GM21576 (cell line): ENCODE results near the gene FASN.

Experiments
- ATAC-seq: cut with Tn5 transposase; IDR thresholded peaks from one replicate; pipeline ENCODE4 v1.9.1; 2021; ENCODE audit warnings: mild to moderate bottlenecking, moderate library complexity; ENCODE audit not compliant: unreplicated experiment

FASN gene

GRCh38 chr17:82118168-82118814, 20.3 kb upstream of the FASN start:
- no peak for ATAC-seq

DNA sequence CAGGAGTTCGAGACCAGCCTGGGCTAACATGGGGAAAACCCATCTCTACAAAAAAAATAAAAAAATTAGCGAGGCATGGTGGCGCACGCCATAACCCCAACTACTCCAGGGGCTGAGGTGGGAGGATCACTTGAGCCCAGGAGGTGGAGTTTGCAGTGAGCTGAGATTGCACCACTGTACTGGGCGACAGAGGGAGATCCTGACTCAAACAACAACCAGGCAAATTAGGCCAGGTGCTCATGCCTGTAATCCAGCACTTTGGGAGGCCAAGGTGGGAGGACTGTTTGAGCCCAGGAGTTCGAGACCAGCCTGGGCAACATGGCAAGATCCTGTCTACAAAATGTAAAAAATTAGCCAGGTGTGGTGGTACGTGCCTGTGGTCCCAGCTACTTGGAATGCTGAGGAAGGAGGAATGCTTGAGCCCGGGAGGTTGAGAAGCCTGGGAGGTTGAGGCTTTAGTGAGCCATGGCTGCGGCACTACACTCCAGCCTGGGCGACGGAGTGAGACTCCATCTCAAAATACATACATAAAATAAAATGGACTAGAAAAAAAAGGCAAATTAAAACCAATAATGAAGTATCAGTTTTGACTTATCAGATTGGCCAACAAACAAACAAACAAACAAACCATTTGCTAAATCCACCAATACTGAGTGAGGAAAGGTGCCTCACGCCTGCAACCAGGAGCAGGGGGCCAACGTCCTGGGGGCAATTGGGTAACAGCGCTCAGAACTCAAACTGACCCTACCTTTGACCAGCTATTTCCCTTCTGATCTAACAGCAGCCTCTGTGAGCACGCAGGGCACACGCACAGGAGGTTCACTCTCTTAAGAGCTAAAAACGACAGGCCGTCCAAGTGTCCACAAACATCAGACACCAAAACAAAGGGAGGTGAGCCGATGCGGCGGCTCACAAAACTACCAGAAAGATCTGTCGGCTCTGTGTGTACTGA, 19.4 kb upstream of the FASN start:
- no peak for ATAC-seq

- no peak for ATAC-seq
These were observed 18.2 kb upstream of the FASN start for GRCh38 chr17:82116246-82116645.

DNA sequence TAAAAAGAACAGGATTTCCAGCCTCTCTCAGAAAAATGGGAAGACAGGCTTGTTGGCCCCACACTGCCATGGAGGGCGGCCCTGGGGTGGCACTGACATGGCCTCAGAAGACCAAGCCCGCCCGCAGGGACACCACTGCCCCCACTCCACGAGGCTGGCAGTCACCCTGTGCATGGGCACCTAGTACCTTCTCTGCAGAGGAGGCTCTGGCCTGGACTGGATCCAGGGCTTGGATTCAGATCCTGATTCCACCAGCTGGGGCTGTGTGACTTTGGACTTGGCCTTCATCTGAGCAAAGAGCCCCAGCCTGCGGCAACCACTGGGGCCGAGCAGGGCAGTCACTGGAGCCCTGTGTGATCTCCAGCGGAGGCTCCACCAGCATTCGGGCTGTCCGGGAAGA, 16.8 kb upstream of the FASN start:
- no peak for ATAC-seq

DNA sequence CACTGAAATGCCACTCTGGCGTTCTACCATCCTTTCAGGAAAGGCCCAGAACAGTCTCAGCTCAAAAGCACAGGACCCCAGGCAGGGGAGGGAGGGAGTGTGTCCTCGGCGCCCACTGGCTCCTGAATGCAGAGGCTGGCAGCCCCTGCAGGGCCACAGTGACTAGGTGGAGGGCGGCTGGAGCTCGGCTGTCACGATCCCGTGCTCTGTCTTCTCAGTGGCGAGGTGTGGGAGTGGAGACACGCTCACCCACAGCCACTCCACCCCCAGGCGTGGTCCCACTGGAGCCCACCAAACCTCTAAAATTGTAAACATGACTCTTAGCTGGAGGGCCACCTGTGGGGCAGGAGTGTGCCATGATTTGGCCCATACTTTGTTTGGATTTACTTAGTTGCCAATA, 16.4 kb upstream of the FASN start:
- ATAC-seq: no peak

GRCh38 chr17:82113941-82114340, 15.9 kb upstream of the FASN start:
- no peak for ATAC-seq

- ATAC-seq: no peak
These were observed 15.4 kb upstream of the FASN start for GRCh38 chr17:82113422-82113821.

GRCh38 chr17:82112914-82113311, 14.9 kb upstream of the FASN start:
- no peak for ATAC-seq

- ATAC-seq: no peak
These were observed 14.3 kb upstream of the FASN start for GRCh38 chr17:82112181-82112913.

- ATAC-seq: no peak
These were observed 12.3 kb upstream of the FASN start for GRCh38 chr17:82110298-82110697.

- no peak for ATAC-seq
These were observed 11.0 kb upstream of the FASN start for GRCh38 chr17:82108961-82109475.

DNA sequence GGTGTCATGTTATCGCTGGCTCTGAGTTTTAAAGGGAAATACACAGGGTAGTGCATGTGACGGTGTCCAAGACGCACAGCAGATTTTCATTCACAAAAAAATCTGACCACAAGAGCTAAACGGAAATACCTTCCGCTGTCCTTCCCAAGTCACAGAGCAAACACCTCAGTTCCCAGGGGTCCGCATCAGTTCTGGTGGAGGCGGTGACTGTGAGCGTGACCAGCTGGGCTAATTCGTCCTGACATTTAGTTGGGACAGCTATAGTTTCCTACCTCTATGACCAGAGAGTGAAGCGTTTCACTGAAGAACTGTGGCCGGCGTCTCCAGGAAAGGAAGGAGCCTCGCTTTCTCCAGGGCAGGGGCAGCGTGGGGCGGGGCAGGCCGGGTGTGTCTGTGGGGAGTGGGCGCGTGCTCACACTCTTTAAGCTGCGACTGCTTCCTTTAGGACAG, 10.5 kb upstream of the FASN start:
- ATAC-seq: no peak

DNA sequence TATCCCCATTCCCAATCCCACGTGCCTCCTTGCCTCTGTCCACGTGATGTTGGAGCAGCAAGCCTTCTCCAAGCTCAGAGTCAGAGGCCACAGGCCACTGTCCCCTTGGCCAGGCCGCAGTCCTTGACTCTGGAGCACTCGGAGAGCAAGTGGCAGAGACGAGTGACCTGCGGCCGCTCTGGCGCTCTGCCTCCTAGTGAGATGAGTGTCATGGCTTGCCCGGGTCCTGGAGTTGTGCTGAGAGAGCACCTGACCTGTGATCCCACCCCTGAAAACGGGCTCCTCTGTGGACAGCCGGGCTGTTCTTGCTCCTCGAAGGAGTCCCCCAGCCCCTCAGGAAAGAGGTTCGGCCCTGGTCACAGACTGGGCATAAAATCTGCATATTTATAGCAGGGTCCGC, 10.0 kb upstream of the FASN start:
- no peak for ATAC-seq

- ATAC-seq: no peak
These were observed 9.4 kb upstream of the FASN start for GRCh38 chr17:82107341-82107860.

- ATAC-seq: no peak
These were observed 8.8 kb upstream of the FASN start for GRCh38 chr17:82106688-82107305.

- no peak for ATAC-seq
These were observed 8.0 kb upstream of the FASN start for GRCh38 chr17:82105882-82106687.

DNA sequence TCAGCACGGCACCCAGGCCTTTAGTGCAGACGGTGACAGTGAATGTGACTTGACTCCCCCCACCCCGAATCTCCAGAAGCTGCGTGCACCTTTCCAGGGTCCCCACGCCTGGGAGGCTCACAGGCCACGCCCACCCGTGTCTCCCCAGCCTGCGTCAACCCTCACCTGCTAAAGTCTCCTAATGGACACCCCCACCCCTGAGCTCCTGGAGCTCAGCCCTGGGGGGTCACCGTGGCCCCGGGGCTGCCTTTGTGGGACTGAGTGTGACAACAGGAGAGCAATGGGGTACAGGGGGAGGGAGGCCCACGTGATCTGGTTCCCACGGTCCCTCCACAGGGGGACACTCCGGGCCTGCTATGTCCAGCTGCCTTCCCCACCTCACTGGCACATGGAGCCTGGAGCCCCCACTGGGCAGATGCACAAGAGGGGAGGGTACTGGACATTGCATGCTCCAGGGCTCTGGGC, 7.4 kb upstream of the FASN start:
- ATAC-seq: no peak

- no peak for ATAC-seq
These were observed 6.9 kb upstream of the FASN start for GRCh38 chr17:82104797-82105416.
